GM18870 (cell line): ENCODE measurements around the gene PTPRM.

Experiments used
- ATAC-seq: cut with Tn5 transposase; IDR thresholded peaks from one replicate; pipeline ENCODE4 v1.9.1; 2021; ENCODE audit warnings: moderate library complexity; ENCODE audit not compliant: unreplicated experiment

Gene PTPRM

DNA sequence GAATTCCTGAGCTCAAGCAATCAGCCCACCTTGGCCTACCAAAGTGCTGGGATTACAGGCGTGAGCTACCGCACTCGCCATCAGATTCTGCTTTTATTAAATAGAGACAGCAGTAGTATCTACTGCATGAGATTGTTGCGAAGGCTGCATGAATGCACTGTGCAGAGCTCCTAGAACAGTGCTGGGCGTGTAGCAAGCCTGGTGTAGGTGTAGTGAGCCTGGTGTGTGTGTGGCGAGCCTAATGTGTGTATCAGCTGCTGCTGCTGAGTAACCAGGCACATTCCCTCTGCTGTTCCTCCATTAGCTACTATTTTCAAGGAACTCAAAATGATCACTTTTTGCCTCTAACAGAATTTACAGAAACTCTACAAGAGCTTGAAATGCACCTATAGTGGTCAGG, 57.6 kb downstream of the PTPRM start:
- no peak for ATAC-seq

- no peak for ATAC-seq
Measured at GRCh38 chr18:7626175-7626921, 59.2 kb downstream of the PTPRM start.

DNA sequence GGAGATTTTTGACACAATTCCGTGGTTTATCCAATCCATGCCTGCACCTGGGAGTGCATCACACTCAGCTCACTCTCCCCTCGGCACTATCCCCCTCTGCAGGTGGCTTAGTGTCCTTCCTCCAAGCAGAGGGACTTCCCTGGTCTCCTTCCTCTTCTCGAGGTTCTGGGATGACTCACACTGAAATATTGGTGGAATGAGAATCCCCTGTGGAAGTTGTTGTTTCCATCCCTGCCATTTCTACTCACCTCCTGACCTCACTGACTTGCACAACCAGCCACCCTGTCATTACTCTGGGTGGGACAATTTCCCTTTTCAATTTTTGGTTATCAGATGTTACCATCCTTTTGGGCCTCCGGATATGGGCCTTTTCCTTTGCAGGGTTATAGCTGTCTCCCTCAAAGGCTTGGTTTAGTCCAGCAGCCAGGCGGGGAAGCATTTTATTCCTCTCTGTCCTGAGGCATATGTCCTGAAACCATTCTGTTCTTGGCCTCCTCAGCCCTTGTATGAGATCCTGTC, 59.9 kb downstream of the PTPRM start:
- no peak for ATAC-seq

- no peak for ATAC-seq
Measured at GRCh38 chr18:7629416-7629815, 62.3 kb downstream of the PTPRM start.

DNA sequence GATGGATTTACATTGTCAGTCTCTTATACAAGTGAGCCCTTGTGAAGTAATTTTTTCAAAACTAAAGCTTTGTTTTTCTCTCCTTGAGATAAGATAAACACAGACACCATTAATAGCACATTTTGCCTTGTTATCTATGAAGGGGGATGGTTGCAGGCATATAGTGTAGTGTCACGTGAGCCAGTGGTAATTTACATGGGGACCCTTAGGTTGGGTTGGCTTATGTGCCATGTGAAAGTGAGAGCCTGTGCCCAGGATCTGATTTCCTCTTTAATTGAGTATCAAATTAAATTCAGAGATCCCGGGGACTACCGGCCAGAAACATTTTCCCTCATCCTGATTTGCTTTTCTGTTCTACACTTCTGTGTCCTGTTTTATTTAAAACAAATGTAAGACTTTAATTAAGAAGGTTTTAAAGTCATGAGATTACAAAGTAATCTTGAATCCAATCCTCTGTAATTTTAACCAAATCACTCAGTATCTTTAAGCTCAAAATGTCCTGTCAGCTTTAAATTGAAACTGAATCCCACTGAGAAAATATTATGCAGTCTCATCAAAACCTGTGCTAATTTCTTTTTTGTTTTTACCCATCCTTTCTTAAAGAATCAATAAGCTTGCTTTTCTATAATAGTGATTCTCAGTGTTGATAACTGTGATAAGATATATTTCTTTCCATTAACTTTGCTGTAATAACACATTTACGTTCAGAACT, 63.8 kb downstream of the PTPRM start:
- no peak for ATAC-seq

DNA sequence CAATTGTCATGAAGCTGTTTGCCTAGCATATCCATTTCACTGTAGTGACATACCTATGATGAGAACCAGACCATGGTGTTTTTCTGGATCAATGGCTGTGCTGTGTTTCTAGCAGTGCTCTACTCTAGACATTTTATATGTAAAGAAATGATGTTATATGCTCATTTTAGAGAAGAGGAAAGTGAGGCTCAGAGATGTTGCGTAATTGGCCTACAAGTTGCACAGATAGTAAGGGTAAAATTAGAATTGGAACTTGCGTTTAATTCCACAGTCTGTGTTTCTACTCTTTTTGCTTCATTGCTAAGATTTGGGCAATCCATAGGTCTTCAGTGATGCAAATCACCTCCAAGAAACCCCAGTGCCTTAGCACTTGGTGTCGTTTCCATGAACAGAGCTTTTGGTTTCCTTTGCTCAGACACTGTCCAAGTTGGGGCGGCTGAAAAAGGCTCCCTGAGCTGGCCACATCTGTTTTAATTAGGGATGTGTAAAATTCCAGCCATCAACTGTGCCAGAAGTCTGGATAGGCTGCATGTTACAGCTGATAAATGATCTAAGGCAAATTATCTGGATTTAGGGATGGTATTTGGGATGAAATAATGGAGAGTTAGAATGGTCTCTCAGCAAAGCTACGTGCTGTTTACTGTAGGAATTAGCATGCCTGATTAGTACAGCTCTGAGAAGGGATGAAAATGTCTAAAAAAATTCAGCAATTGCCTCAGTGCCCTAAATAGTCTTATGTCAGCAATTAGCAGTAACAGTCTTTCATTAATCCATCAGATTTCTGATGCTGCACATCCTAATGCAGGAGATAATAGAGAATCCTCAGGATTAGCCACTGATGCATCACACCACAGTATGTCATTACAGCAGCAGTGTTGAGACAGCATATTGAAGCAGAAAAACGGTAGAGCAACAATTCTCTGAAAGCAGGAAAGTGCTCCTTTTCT, 65.3 kb downstream of the PTPRM start:
- no peak for ATAC-seq

DNA sequence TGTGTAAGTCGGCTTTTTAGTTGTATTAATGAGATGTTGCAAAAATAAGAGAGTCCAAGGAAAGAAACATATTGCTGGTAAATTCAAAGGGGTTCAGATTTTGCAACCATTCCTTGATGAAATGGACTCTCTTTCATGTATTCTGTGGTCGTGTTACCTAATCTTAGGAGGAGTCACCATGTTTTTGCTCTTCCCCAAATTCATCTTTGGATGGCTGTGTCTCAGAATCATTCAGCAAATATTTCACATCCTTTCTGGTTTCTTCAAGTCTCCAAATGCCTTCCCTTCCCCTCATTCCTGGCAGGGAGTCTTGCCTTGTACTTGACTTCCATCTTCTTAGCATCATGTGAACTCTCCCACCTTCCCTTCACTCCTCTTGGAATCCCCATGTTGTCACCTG, 66.1 kb downstream of the PTPRM start:
- ATAC-seq: no peak

DNA sequence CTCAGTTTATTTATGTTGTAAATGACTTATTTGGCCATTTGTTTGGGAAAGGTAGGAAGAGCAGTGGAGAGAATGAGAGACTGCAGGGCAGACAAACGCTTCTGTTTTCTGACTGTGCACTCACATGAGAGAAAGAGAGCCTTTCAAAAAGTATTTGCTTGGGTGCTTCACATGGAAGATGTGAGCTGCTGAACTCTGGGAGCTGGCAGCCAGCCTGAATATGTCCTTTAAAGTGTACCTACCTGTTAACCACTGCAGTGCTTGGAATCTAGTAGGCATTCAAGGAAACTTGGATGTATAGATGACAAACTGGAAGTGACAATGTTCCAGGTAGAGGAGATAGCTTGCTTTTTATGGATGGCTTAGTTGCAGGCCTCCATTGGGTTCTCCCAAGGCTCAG, 68.8 kb downstream of the PTPRM start:
- no peak for ATAC-seq

GRCh38 chr18:7637269-7637668, 70.2 kb downstream of the PTPRM start:
- ATAC-seq: no peak

DNA sequence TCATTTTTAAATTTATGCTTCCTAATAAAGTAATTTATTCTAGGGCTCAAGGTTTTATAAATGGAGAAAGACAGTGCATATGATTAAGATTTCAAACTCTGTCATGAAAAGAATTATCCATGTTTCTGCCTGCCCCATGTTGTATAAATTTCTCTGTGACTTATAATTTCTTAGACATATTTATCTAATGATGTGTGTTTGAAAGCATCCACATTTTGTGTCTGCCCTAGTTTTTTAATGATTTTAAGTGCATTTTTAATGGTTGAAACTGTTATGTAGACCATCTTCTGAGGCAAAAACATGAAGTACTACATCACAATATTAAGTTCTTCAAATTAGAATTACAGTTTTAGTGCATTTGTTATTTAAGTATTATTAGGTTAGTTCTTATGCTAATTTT, 71.2 kb downstream of the PTPRM start:
- no peak for ATAC-seq

DNA sequence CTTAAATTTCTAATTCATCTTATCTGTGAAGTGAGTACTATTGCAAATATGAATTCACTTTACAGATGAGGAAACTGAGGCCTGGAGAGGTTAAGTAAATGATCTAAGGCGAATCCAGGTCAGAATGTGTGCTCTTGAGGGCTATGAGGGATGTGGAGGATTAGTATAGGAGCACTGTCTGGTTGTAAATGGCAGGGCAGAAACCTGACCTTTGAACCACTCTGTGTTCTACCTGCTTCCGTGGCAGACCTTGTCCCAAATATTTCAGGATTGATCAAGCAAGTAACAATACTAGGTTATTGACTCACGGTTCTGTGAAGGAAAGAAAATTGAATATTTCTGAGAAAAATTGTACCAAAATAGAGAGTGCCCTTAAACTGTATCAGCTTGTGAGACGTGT, 74.7 kb downstream of the PTPRM start:
- no peak for ATAC-seq

GRCh38 chr18:7642331-7642890, 75.3 kb downstream of the PTPRM start:
- no peak for ATAC-seq

GRCh38 chr18:7645756-7646155, 78.6 kb downstream of the PTPRM start:
- ATAC-seq: no peak

GRCh38 chr18:7646174-7646886, 79.2 kb downstream of the PTPRM start:
- ATAC-seq: no peak

DNA sequence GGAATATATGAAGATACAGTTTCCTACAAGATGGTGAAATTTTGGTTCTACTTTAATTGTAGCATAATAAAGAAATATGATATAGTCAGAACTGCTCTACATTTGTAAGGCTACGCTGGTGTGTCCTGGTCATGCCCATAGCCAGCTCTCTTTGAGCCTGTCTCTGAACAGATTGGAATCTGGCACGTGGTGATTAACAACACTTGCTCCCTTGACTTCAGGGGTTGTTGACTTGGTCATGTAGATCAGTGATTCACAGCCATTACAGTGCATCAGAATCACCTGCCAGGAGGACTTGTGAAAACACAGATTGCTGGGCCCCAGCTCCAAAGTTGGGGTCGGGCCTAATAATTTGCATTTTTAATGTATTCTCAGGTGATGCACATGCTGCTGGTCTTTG, 80.4 kb downstream of the PTPRM start:
- ATAC-seq: no peak

DNA sequence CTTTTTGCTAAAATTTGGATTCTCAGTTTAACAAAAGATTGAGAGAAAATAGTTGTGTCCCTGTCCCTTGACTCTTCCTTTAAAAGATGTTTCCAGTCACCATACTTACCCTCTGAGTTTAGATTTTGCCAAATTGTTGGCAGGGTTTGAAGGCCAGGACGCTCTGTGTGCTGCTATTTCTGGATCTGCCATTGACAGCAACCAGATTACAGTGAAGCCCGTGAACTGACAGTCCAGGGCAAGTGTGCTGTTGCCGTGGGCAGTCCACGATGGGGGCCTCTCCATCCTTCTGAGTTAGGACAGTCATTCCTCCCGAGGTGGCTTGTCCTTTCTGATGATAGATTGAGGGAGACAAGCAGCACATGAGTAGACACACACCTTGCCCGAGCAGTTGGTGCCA, 89.9 kb downstream of the PTPRM start:
- ATAC-seq: no peak

- ATAC-seq: no peak
Measured at GRCh38 chr18:7657937-7658336, 90.8 kb downstream of the PTPRM start.

DNA sequence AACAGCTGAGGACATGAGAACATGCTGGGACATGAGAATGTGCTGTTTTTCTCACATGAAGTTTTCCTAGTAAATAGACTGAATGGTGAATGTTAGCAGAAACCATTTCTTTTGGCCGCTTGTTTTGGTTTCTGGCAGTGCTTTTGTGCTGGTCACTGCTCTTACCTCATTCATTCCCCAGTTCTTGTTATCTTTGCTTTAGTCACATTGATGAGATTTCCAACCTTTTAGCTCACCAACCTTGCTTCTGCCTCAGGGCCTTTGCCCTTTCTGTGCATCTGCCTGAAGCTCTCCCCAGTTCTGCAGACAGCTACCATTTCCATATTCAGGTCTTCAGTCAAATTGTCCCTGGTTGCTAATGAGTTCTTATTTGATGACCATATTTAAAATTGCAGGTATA, 91.6 kb downstream of the PTPRM start:
- no peak for ATAC-seq

DNA sequence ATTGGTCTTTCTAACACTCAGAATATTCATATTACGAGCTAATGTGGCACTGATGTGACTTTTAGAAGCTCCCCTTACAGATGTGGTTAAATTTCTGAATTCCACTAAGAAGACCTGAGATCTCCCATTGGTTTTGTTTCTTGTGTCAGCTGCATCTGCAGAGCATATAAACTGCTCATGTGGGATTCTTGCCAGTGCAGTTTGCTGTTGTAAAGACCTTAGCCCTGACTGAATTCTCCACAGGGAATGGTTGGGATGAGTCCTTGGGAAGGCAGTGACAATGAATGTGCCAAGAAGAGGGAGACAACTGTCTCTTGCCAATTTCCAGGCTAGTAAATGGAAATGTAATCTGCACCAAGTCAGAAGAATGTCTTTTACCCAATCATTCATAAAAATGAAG, 94.1 kb downstream of the PTPRM start:
- no peak for ATAC-seq

- ATAC-seq: no peak
Measured at GRCh38 chr18:7662866-7663265, 95.8 kb downstream of the PTPRM start.
